ENCODE data around the gene CD2AP.

DNA sequence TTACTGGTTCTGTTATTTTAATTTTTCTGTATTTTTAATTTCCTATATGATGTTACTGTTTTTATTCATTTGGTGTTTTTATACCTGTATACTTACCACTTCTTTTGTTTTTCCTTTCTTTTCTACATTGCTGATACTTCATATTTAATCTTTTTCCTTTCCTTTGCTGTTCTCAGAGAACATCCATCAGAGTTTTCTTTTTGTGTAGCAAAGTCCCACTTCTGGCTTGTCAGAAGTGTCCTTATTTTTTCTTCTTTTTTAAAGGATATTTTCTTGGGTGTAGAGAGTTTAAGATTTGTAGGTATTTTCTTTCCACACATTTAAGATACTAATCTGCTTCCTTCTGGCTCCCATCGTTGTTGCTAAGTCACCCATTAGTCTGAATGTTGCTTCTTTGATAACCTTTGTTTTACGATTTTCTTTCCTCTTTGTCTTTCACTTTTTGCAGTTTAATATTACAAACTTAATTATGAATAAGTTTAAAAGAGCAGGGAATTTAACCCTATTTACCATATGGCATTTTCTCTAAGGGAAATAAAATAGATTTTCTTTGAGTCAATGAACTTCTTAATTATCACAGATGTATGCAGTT, 18.5 kb downstream of the CD2AP start:
- TF ChIP-seq, protein P1, sequence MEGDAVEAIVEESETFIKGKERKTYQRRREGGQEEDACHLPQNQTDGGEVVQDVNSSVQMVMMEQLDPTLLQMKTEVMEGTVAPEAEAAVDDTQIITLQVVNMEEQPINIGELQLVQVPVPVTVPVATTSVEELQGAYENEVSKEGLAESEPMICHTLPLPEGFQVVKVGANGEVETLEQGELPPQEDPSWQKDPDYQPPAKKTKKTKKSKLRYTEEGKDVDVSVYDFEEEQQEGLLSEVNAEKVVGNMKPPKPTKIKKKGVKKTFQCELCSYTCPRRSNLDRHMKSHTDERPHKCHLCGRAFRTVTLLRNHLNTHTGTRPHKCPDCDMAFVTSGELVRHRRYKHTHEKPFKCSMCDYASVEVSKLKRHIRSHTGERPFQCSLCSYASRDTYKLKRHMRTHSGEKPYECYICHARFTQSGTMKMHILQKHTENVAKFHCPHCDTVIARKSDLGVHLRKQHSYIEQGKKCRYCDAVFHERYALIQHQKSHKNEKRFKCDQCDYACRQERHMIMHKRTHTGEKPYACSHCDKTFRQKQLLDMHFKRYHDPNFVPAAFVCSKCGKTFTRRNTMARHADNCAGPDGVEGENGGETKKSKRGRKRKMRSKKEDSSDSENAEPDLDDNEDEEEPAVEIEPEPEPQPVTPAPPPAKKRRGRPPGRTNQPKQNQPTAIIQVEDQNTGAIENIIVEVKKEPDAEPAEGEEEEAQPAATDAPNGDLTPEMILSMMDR (IDR thresholded peaks at IDR 0.05), result no peak
- no peak for TF ChIP-seq POLR2A (IDR thresholded peaks at IDR 0.05)

All from sigmoid colon (tissue), 3 donors.